NT2/D1 (cell line): ENCODE measurements around the gene EEA1.
"Not testable (repeated sequence)": the region's sequence is repeated elsewhere in the genome, so short reads cannot be mapped to it uniquely, and the experiment has no call there.

Experiments used
- DNase-seq: peaks from one replicate; pipeline ENCODE4 v3.0.0-alpha.2; 2011; ENCODE audit warnings: low read depth, low spot score
- H3K27me3 ChIP-seq: 2 replicates; pipeline ENCODE4 v1.6.0; 2011; ENCODE audit warnings: mild to moderate bottlenecking; ENCODE audit not compliant: insufficient read length, insufficient read depth
- H3K36me3 ChIP-seq: 2 replicates; pipeline ENCODE4 v1.6.1; 2011; ENCODE audit warnings: mild to moderate bottlenecking, low read length, mixed read lengths; ENCODE audit not compliant: insufficient read depth, insufficient read length
- H3K4me1 ChIP-seq: 2 replicates; pipeline ENCODE4 v1.5.1; 2011; ENCODE audit not compliant: insufficient read depth, insufficient read length
- H3K4me3 ChIP-seq: 2 replicates; pipeline ENCODE4 v1.5.1; 2011; ENCODE audit warnings: low read depth; ENCODE audit not compliant: insufficient read length
- H3K9ac ChIP-seq: 2 replicates; pipeline ENCODE4 v1.6.0; 2011; ENCODE audit warnings: low read depth; ENCODE audit not compliant: insufficient read length
- H3K9me3 ChIP-seq: 2 replicates; pipeline ENCODE4 v1.5.1; 2011; ENCODE audit warnings: mild to moderate bottlenecking, low read length; ENCODE audit not compliant: insufficient read depth
- SUZ12 ChIP-seq: IDR thresholded peaks from 2 replicates; pipeline ENCODE4 v1.6.1; 2011; ENCODE audit not compliant: insufficient read length, insufficient read depth; ENCODE audit errors: extremely low read depth
- YY1 ChIP-seq: IDR thresholded peaks from 2 replicates; pipeline ENCODE4 v1.6.1; 2011; ENCODE audit not compliant: insufficient read length, insufficient read depth
- ZNF274 ChIP-seq: IDR thresholded peaks from 2 replicates; pipeline ENCODE4 v1.6.1; 2011; ENCODE audit warnings: mild to moderate bottlenecking, low read depth, low read length

The EEA1 gene

DNA sequence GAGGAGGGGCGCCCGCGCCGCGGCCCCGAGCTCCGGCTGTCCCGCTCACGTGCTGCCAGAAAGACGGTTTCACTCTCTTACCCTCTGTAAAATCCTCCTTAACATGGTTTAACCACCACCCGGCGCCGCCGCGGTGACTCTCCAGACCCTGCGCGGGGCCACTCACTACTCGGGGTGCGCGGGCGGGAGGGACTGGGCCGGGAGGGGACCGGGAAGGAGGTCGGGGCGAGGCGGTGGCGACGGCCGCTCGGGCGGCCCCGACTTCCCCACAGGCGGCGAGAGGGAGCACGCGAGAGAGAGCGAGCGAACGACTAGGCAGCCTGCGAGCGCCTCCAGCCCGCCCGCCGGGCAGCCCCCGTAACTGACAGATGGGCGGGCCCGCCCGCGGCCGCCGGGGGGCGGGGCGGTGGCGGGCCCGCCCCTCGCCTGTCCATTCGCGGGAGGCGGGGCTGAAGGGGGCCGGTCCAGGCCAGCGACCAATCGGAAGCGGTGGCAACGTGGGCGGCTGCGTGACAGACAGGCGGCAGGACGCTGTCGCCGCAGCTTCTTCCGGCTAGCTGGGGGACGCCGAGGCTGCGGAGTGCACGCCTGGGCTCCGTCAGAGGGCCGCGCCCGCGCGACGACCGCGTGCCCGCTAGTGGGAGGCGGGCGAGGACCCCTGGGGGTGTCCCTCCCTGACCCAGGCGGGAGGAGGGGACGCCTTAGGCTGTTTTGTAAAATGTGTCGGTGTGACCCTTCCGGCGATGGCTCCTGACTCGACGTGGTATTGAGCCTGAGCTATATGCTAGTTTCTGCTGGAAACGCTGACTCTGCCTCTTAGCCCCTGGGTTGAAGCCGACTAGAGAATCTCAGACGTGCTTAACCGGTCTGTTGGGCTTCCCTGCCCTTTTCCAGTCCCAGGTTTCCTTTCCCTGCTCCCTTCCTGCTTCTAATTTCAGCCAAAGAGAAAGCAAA lies at the start of gene EEA1:
TSS of gene EEA1 (minus strand) at position 334 of the 954 bp plus-strand sequence. CDS start at position 105, 229 bp downstream.
- peak; percentile 96 for DNase-seq
- Histone ChIP-seq H3K4me1 (no peaks in the 10 kb centered on the region), H3K9me3 (no peaks in the 10 kb centered on the region), H3K36me3 (no peaks in the 10 kb centered on the region), H3K4me3 (peak within 1 kb of the TSS; percentile 79), H3K27me3 (no peaks in the 10 kb centered on the region), H3K9ac (peak within 1 kb of the TSS; percentile 91)
- TF ChIP-seq ZNF274 (no peak), YY1 (no peak), SUZ12 (no peak)

DNA sequence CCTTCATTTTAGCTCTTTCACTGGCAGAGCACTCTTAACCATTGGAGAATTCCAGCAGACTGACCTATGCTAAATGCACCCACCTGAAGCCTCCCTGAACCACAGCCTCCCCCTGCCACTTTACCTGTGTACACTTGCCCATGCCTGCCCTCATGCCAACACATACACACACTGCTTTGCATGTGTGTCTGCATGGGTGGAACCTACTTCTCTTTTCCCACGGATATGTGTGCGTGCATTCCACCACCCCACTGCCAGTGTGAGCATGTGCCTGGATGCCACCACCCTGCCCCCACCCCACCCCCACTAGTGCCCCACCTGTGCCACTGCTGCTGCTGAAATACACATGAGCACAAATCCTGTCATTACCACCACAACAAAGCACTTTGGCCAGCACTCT lies 49.5 kb upstream of the EEA1 start:
- Histone ChIP-seq H3K36me3 (no peaks in the 10 kb centered on the region), H3K9me3 (peaks cover 26% of the 10 kb centered on the region), H3K9ac (no peak overlapping the region), H3K27me3 (no peaks in the 10 kb centered on the region), H3K4me3 (no peak overlapping the region), H3K4me1 (no peaks in the 10 kb centered on the region)
- no peak for TF ChIP-seq ZNF274
- TF ChIP-seq SUZ12: no peak
- no peak for TF ChIP-seq YY1
- DNase-seq: no peak

DNA sequence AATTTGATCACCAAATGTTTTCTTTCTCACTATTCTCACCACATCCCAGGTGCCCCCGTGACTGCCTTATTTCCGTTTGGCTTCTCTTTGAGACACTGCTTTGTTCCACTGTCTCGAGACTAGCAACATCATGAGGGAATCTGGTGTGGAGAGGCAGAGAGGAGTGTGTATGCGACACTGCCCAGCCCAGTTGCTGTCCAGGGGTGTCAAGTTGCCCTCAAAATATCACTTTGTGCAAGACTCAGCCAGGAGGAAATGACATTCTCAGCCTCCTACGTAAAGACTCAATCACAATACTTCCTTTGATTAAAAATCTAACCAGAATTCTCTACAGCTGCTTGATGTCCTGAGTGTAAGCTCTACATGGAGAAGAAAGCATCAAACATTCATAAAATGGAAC lies 48.2 kb upstream of the EEA1 start:
- Histone ChIP-seq H3K27me3 (no peaks in the 10 kb centered on the region), H3K9ac (no peak overlapping the region), H3K36me3 (no peaks in the 10 kb centered on the region), H3K9me3 (peaks cover 26% of the 10 kb centered on the region), H3K4me3 (no peak overlapping the region), H3K4me1 (no peaks in the 10 kb centered on the region)
- no peak for DNase-seq
- no peak for TF ChIP-seq SUZ12
- TF ChIP-seq ZNF274: no peak
- TF ChIP-seq YY1: no peak

DNA sequence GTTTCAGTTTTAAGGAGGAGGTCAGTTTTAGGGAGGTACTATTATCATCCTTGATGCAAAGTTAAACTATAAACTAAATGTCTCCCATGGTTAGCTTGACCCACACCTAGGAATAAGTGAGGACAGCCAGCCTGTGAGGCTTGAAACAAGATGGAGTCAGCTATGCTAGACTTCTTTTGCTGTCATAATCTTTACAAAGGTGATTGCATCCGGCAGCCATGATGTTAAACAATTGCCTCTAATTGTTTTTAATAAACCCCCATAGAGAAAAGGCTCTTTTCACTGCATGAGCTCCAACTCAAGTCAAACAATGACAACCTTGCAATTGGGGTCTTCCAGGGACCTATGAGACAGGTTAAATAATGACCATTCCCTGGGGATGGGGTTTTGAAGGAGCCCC lies 45.7 kb upstream of the EEA1 start:
- Histone ChIP-seq H3K36me3 (no peaks in the 10 kb centered on the region), H3K9ac (no peak overlapping the region), H3K9me3 (peaks cover 15% of the 10 kb centered on the region), H3K4me3 (no peak overlapping the region), H3K27me3 (no peaks in the 10 kb centered on the region), H3K4me1 (no peaks in the 10 kb centered on the region)
- DNase-seq: no peak
- TF ChIP-seq ZNF274 (no peak), YY1 (no peak), SUZ12 (no peak)

DNA sequence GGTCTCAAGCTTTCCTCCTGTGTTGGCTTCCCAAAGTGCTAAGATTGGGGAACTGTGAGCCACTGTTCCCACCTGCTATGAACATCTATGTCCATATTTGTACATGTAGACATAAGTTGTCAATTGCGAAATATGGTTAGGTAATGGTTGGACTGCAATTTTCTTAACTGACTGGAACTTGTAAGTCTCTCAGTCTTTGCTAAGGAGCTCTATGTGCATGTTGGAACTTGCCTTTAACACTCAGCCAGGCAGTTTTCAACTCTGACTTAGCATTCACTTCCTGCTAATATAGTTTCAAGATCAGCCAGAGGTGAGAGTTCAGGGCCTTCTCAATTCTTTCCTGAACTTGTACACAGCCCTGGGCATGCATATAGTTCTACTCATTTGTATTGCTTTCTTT lies 44.5 kb upstream of the EEA1 start:
- Histone ChIP-seq H3K4me1 (no peaks in the 10 kb centered on the region), H3K4me3 (no peak overlapping the region), H3K9ac (no peak overlapping the region), H3K9me3 (peaks cover 15% of the 10 kb centered on the region), H3K27me3 (no peaks in the 10 kb centered on the region), H3K36me3 (no peaks in the 10 kb centered on the region)
- no peak for TF ChIP-seq SUZ12
- no peak for DNase-seq

DNA sequence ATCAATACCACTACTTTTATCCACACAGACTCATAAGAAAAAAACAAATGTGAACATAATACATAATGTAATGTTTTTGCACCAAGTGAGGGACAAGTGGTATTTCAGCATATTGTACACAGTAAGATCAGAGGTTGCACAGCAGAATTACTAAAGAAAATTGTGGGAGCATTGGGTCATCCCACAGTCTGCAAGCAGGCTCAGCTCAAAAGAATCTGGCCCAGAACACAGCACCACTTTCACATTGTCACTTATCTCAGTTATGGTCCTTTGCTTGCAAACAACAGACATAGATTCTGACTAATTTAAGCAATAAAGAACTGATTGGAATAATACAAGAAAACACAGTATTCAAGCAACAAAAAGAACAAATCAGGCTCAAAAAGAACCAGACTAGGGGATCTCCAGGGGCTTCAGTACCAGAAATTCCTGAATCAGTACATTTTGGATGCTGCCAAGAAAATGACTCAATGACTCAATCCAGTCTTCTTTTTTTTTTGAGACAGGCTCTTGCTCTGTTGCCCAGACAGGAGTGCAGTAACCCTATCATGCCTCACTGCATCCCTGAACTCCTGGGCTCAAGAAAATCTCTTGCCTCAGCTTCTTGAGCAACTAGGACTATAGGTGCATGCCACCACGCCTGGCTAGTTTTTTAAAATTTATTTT lies 42.9 kb upstream of the EEA1 start:
- H3K27me3 ChIP-seq: no peaks in the 10 kb centered on the region
- no peak overlapping the region for H3K9ac ChIP-seq
- H3K9me3 ChIP-seq: peaks cover 15% of the 10 kb centered on the region
- no peaks in the 10 kb centered on the region for H3K36me3 ChIP-seq
- H3K4me1 ChIP-seq: no peaks in the 10 kb centered on the region
- TF ChIP-seq YY1 (no peak), SUZ12 (no peak), ZNF274 (no peak)
- no peak overlapping the region for H3K4me3 ChIP-seq
- DNase-seq: no peak

DNA sequence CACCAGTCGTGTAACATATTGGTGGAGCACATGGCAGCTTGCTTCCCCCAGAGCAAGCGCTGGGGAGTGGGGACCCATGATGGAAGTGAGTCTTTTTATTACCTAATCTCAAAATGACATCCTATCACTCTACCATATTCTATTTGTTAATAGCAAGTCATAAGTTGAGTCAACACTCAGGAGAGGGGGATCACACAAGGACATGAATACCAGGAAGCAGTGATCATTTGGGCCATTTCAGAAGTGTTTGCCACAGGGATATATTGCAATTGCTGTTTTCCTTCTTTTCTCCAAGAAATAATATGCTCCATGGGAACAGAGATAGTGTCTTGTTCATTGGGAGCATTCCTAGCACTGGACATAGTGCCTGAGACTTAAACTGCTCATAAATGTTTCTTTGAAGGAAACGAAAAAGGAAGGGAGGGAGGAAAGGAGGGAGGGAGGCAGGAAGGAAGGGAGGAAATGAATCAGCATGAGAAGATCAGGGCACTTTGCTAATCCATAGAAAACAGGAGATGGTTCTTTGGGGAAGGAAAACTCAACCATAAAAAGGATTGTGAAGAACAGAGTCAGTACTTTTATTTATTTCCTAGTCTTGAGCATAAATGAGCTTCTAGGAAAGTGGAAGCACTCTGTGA lies 39.2 kb upstream of the EEA1 start:
- TF ChIP-seq YY1 (no peak), SUZ12 (no peak), ZNF274 (no peak)
- DNase-seq: no peak
- Histone ChIP-seq H3K4me3 (no peak overlapping the region), H3K4me1 (no peaks in the 10 kb centered on the region), H3K36me3 (no peaks in the 10 kb centered on the region), H3K9ac (no peak overlapping the region), H3K9me3 (no peaks in the 10 kb centered on the region), H3K27me3 (no peaks in the 10 kb centered on the region)

DNA sequence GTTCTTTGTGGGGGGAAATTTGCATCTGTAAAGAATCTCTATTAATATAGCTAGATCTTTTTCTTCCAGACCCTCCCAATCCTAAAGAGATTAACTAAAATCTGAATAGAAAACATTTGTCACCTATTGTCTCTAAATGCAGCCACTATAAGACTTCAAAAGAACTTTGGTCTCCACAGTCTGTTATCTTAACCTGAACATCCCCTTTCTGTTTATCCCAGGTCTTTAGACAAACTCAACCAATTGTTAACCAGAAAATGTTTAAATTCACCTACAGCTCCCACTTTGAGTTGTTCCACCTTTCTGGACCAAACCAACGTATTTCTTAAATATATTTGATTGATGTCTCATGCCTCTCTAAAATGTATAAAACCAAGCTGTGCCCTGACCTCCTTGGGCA lies 35.3 kb upstream of the EEA1 start:
- not testable (repeated sequence) for H3K27me3 ChIP-seq, H3K36me3 ChIP-seq, H3K9ac ChIP-seq, H3K9me3 ChIP-seq, H3K4me3 ChIP-seq, H3K4me1 ChIP-seq, DNase-seq
